A204.1 (cell line): Measurements from ENCODE around the gene DAPK2.

Experiments used
- FAIRE-seq: peaks from 2 replicates; lab custom pipeline; 2012; peaks lifted over from hg19 to GRCh38; lab: Jason Lieb, UNC

DAPK2 gene

DNA sequence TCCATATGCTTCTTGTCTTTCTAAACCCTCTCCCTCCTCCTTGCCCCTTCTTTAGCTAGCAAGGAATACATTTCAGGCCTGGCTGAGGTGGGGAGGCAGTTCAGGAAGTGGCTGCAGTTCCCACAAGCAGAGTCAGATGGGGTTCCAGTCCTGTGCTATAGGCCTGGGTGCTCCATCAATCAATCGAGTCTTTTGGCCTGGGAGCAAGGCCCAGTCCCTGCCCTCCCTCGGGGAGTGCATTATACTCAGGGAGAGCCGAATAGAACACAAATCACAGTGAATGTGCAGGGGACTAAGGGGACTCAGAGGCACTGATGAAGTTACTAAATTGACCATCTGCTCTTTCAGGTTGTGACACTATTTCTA lies 154.5 kb downstream of the DAPK2 start:
- no peak for FAIRE-seq

DNA sequence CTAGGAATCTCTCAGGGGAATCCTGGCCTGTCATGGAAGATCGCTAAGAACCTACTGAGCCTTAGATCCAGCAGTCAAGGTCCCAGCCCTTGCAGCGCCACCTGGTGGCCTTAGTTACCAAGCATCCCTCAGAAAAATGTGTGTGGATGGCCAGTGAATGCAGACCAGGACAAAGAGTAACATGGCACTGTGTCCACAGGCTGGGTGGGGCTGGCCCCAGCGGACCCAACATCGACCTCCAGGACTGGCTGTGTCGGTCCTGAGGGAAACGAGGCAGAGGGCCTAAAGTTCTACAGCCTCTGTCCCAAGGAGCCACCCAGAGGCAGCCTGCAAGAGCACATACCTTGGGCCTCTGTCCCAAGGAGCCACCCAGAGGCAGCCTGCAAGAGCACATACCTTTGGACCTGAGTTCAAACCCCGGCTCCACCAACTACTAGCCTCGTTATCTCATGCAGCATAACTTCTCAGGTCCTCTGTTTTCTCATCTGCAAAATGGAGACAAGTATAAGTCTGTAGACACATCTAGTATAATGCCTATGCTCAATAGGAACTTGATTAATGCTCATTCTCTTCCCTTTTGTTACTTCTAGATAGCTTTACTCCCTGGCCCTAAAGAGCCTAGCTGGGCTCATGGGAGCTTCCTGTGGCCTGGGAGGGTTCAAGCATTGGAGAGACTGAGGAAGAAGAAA lies 155.1 kb downstream of the DAPK2 start:
- peak; percentile 25 for FAIRE-seq

DNA sequence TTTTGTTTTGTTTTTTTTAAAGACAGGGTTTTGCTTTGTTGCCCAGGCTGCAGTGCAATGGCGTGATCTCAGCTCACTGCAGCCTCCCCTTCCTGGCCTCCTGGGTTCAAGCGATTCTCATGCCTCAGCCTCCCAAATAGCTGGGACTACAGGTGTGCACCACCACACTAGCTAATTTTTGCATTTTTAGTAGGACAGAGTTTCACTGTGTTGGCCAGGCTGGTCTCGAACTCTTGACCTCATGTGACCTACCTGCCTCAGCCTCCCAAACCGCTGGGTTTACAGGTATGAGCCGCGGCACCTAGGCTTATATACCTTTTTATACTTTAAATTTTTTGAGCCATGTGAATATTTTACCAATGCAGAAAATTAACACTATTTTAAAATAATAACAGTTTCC lies 155.7 kb downstream of the DAPK2 start:
- no peak for FAIRE-seq

DNA sequence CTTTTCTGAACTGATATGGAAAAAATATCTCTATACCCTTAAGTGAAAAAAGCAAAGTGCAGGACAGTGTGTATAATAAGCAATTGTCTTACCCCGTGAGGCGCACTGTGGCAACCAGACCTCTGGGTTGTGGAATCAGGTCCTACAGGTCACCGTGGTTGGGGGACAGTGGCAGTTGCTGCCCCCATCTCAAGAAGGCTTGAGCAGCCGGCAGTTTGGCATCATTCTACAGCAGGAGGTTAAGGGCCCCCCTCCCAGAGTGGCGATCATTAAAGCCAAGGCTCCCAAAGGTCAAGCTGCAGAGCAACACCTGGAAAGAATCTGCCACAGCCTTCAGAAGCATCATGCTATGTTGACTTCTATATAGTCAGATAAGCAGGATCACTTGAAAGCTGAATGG lies 156.5 kb downstream of the DAPK2 start:
- no peak for FAIRE-seq

GRCh38 chr15:63888823-63889222 lies 157.5 kb downstream of the DAPK2 start:
- no peak for FAIRE-seq

GRCh38 chr15:63888146-63888545 lies 158.1 kb downstream of the DAPK2 start:
- no peak for FAIRE-seq

DNA sequence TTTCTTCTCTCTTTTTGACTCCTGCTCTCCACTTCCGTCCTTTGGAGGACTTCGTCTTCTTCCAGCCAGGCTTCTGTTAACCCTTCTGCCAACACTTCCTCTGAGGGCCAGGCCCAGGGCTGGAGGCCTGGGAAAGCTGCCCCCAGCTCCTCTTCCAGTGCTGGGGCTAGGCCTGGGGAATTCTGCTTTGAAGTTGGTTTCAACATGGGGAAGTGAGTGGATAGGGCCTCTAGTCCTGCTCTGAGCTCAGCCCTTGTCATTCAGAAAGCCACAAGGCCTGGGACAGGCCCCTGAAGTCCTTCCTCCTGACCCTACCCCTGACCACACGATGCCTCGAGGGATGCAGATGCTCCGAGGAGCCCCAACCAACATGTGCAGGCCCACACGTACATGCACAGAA lies 158.7 kb downstream of the DAPK2 start:
- no peak for FAIRE-seq

- no peak for FAIRE-seq
Observed at GRCh38 chr15:63884953-63885352, 161.3 kb downstream of the DAPK2 start.

DNA sequence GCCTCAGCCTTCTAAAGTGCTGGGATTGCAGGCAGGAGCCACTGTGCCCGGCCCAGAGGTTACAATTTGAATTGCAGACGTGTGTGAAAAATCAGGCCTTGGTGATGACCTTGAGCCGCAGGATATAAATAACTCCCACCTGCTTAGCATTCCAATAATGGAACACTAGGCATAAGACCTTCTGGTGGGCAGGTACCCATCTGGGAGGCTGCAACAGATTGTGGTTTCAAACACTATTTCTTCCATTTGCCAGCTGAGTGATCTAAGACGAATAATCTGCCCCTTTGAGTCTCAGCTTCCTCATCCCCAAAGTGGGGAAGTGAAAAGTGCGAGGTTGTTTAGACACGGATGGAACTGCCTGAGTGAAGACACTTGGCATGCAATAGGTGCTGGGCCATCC lies 164.9 kb downstream of the DAPK2 start:
- FAIRE-seq = no peak

DNA sequence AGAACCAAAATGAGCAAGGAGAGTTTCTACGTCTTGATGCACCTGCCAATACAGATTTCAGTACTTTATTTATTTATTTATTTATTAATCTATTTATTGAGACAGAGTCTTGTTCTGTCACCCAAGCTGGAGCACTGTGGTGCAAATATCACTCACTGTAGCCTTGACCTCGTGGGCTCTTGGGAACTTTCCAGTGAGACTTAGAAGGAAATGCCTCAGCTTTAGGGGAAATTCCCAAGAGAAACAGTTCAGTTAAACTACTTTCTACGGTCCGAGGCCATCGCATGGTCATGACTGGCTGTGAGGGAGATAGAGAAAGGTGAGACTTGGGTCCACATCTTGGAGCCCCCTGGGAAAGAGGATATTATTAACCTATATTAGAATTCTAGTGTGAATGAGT lies 165.5 kb downstream of the DAPK2 start:
- no peak for FAIRE-seq

GRCh38 chr15:63879995-63880394 lies 166.3 kb downstream of the DAPK2 start:
- FAIRE-seq = no peak

GRCh38 chr15:63879211-63879610 lies 167.1 kb downstream of the DAPK2 start:
- no peak for FAIRE-seq

GRCh38 chr15:63877713-63878271 lies 168.5 kb downstream of the DAPK2 start:
- no peak for FAIRE-seq

DNA sequence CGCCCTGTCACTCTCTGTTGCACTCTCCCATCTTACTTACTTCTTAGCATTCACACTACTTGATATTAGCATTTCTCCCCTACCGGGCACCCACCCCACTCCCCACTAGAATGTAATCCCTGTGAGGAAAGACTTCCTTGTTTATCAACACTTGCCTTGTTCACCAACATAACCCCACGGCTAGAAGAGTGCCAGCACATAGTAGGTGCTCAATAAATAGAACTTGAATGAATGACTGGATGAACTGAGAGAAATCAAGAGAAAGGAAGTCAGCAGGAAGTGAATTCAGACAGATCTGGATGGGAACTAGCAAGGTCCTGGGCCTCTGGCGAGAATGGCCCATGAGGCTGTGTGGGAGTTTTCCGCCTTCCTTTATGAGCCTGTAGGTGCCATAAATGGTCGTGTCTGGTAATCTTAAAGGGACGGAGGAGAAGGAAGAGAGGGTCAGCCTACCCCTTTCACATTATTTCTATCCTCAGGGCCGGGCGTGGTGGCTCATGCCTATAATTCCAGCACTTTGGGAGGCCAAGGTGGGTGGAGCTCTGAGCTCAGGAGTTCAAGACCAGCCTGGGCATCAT lies 170.1 kb downstream of the DAPK2 start:
- FAIRE-seq = no peak

- FAIRE-seq = no peak
Observed at GRCh38 chr15:63874616-63875015, 171.7 kb downstream of the DAPK2 start.

DNA sequence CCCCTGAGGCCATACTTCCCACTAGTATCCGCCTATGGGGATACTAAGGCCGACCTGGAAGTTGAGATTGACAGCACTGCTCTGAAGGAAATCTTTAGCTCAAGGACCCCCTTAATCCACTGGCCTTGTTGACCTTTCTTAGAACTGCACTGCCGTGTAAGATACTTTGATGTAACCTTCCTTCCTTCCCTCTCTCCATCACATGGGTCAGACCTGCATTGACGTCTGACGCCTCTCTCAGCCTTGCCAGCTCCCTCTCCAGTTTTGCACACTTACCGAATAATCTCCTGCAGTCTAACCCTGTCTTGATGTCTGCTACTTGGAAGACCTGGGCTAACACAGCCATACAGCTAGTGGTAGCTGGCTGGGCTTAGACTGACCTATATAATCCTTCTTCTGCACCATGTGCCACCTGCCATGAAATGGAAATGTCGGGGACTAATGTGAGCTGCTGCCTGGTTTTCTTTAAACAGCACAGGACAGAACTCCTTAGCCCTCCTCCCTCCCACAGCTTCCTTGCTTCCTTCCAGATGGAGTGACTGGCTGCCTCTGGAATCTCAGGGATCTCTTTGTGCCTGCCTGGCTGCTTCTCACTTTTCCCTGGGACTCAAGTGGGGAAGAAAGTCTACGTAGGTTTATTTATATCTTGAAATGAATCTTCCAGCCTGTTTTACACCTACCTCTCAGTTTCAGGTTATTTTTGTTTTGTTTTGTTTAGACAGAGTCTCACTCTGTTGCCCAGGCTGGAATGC lies 173.3 kb downstream of the DAPK2 start:
- no peak for FAIRE-seq

GRCh38 chr15:63870487-63871209 lies 175.6 kb downstream of the DAPK2 start:
- FAIRE-seq = no peak

DNA sequence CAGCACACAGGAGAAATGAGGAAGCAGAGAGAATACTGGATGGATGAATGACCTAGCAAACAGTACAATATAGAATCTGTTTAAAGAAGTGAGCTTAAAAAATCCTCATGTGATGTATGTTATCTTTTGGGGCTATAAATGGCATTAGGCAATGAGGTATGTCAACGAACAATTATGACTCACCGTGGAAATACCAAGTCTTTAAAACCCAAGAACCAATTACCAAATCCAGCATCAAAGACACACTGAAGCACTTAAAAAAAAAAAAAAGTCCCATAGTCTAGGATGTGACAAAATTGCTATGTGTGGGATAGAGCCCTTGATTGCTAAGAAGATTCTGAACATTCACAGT lies 176.3 kb downstream of the DAPK2 start:
- no peak for FAIRE-seq

DNA sequence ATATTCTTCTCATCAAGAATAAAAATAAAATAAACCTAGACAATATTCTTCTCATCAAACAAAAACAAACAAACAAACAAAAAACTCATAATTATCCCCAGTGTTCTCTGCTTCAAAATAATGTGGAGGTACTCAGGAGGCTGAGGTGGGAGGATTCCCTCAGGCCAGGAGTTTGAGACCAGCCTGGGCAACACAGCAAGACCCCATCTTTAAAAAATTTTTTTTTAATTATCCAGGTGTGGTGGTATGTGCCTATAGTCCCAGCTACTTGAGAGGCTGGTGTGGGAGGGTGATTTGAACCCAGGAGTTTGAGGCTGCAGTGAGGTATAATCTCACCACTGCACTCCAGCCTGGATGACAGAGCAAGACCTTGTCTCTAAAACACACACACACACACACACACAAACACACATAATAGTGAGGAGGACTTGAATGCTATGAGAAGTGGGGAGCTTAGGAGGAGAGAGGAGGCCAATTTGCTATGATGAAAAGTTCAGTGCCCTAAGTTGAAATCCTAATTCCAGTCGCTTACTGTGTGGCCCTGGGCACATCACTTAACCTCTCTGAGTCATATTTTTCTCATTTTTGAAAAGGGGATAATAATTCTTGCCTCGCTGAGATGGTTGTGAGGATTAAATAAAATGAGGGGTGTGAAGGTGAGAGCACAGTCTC lies 176.8 kb downstream of the DAPK2 start:
- no peak for FAIRE-seq

- no peak for FAIRE-seq
Observed at GRCh38 chr15:63864186-63864585, 182.1 kb downstream of the DAPK2 start.

DNA sequence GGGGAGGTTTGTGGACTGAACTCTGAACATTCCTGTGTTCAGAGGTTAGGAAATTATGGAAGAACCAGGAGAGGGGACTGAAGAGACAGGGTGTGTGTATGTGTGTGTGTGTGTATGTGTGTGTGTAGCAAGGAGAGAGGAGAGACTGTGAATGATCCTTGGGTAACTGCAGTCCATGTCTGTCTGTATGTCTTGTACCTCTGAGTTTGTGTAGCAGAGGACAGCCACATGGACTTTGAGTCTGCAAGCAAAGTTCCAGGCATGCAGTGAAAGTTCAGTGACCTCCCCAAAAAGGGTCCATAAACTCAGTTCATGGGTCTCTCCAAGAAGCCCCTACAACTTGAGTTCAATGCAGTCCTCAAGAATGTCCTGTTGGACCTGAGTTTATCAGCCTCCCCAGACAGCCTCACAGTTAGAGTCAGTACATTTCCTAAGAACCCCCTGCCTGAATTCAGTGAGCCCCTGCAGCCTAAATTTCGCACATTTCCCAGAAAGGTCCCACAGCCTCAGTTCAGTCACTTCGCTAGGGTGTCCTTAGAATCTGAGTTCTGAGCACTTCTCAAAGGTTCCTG lies 184.3 kb downstream of the DAPK2 start:
- FAIRE-seq = no peak

DNA sequence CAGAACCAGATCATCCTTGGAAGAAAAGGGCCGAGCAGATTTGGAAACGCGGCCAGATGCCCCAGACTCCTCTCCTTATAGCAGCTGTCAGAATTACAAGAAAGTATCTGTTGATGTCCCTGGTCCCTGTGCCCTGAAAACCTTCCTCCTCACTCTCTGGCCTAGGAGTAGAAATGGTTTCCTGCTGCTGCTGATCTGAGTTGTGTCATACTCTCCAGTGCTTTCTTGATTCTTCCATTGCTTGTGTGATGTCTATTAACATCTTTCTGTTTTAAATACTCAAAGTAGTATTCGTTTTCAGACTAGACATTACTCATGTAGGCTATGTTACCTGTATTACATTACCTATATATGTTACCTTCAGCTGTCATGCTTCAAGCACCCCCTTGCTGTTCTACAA lies 185.7 kb downstream of the DAPK2 start:
- no peak for FAIRE-seq
